ENCODE measurements around the gene DCDC1.

DNA sequence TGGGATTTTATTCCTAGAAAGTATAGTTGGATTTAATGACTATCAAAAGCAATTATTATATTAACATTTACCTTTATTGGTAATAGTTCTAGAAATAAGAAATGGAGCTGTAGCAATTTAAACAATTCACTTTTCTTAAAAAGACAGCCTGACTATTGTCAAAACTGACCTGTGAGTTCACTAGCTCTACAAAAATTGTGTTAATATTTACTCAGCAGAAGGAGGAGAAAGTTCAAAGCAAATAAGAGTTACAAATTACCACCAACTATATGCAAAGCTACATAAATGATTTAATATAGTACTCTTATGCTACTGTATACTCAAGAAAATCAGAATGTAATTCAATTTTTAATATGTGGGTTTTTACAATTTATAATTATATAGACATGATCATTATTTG lies 310.0 kb downstream of the DCDC1 start:
- TF ChIP-seq, protein P1, sequence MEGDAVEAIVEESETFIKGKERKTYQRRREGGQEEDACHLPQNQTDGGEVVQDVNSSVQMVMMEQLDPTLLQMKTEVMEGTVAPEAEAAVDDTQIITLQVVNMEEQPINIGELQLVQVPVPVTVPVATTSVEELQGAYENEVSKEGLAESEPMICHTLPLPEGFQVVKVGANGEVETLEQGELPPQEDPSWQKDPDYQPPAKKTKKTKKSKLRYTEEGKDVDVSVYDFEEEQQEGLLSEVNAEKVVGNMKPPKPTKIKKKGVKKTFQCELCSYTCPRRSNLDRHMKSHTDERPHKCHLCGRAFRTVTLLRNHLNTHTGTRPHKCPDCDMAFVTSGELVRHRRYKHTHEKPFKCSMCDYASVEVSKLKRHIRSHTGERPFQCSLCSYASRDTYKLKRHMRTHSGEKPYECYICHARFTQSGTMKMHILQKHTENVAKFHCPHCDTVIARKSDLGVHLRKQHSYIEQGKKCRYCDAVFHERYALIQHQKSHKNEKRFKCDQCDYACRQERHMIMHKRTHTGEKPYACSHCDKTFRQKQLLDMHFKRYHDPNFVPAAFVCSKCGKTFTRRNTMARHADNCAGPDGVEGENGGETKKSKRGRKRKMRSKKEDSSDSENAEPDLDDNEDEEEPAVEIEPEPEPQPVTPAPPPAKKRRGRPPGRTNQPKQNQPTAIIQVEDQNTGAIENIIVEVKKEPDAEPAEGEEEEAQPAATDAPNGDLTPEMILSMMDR (IDR thresholded peaks at IDR 0.05; ENCODE audit: low read depth, low read length): no peak
- TF ChIP-seq POLR2A (IDR thresholded peaks at IDR 0.05; ENCODE audit: extremely low read depth, insufficient read length) (no peak), MYC (IDR thresholded peaks at IDR 0.05; ENCODE audit: low read depth, low read length) (no peak)
- TF ChIP-seq, protein P2, sequence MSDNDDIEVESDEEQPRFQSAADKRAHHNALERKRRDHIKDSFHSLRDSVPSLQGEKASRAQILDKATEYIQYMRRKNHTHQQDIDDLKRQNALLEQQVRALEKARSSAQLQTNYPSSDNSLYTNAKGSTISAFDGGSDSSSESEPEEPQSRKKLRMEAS (IDR thresholded peaks at IDR 0.05; ENCODE audit: low read depth, low read length): no peak
